PC-9 (cell line): ENCODE data around the gene ALOX12. TPM values are rescaled to one million over a fixed set of nuclear protein-coding genes. Genes with fewer than 3 reads are reported as not detected.

Experiments
- BruUV-seq: library from RNA; stranded (reverse); fragments of 400-500 nt; replicated peaks from 2 replicates; lab custom pipeline; 2021; lab: Mats Ljungman, UMichigan
- CTCF ChIA-PET: fragments of 300-600 bp; sonication (Branson Sonifier 250); formaldehyde crosslinking; loops from one replicate; lab custom pipeline; 2022; ENCODE audit warnings: antibody characterized with exemption; lab: Charles Lee
- POLR2A ChIA-PET: fragments of 300-600 bp; sonication (Branson Sonifier 250); formaldehyde crosslinking; loops from one replicate; lab custom pipeline; 2022; ENCODE audit warnings: antibody characterized with exemption; ENCODE audit not compliant: unreplicated experiment; lab: Charles Lee
- DNase-seq, 2 experiments: peaks; one replicate each; pipeline versions ENCODE4 v3.0.0 to v3.0.0-alpha.2; 2015 to 2022; ENCODE audit warnings: mixed read lengths in 1 of 2
- H2AFZ ChIP-seq: fragments of 200-600 bp; sonication (generic); 2 replicates; pipeline ENCODE4 v1.8.1; 2017; ENCODE audit warnings: antibody characterized with exemption
- H3F3A ChIP-seq: fragments of 200-600 bp; sonication (generic); 2 replicates; pipeline ENCODE4 v1.8.1; 2017; ENCODE audit warnings: antibody characterized with exemption, mild to moderate bottlenecking, low read depth; ENCODE audit not compliant: insufficient read depth
- H3K27ac ChIP-seq: fragments of 200-600 bp; sonication (generic); 2 replicates; pipeline ENCODE4 v1.6.1; 2016; ENCODE audit warnings: mixed run types
- H3K27me3 ChIP-seq: fragments of 200-600 bp; sonication (generic); 2 replicates; pipeline ENCODE4 v1.6.1; 2016; ENCODE audit warnings: low read depth, mixed run types; ENCODE audit not compliant: insufficient read depth
- H3K36me3 ChIP-seq: fragments of 200-600 bp; sonication (generic); 2 replicates; pipeline ENCODE4 v1.6.1; 2016; ENCODE audit warnings: low read depth, mixed run types
- H3K4me1 ChIP-seq: fragments of 200-600 bp; sonication (generic); replicated peaks from 2 replicates; pipeline ENCODE4 v1.6.1; 2016; ENCODE audit warnings: mixed run types; ENCODE audit not compliant: insufficient read depth
- H3K4me2 ChIP-seq: fragments of 200-600 bp; sonication (generic); 2 replicates; pipeline ENCODE4 v1.6.1; 2017; ENCODE audit warnings: mixed run types
- H3K4me3 ChIP-seq: fragments of 200-600 bp; sonication (generic); 2 replicates; pipeline ENCODE4 v1.6.1; 2016; ENCODE audit warnings: mixed run types
- H3K79me2 ChIP-seq: fragments of 200-600 bp; sonication (generic); 2 replicates; pipeline ENCODE4 v1.6.1; 2017; ENCODE audit warnings: low read depth, mixed run types
- H3K9me2 ChIP-seq: fragments of 200-600 bp; sonication (generic); 2 replicates; pipeline ENCODE4 v1.8.1; 2017; ENCODE audit warnings: mild to moderate bottlenecking; ENCODE audit not compliant: insufficient read depth
- H3K9me3 ChIP-seq: fragments of 200-600 bp; sonication (generic); 2 replicates; pipeline ENCODE4 v1.8.1; 2016; ENCODE audit warnings: low read depth; ENCODE audit not compliant: insufficient read depth
- H4K20me1 ChIP-seq: fragments of 200-600 bp; sonication (generic); 2 replicates; pipeline ENCODE4 v1.8.1; 2017; ENCODE audit not compliant: insufficient read depth
- CTCF ChIP-seq: fragments of 200-600 bp; sonication (generic); conservative IDR thresholded peaks from 2 replicates; pipeline ENCODE4 v1.6.1; 2017; ENCODE audit warnings: mixed run types, antibody characterized with exemption, mild to moderate bottlenecking, moderate library complexity
- EZH2 ChIP-seq: fragments of 200-600 bp; sonication (generic); IDR thresholded peaks from 2 replicates; pipeline ENCODE4 v1.8.0; 2017; ENCODE audit warnings: antibody characterized with exemption, low read depth
- intact Hi-C: fragments of 100-400 bp; cut with micrococcal nuclease; formaldehyde crosslinking; loops from one replicate; pipeline ENCODE4 v1.10.0; 2022; ENCODE audit not compliant: unreplicated experiment
- total RNA-seq: library from RNA; stranded (reverse); gene quantifications from 2 replicates; pipeline ENCODE4 v1.2.3, GENCODE V29; 2021

The ALOX12 gene
- total RNA-seq, 1 experiment from 2014 or later = not detected

- Histone ChIP-seq H3K79me2 (peaks cover 61% of the 10 kb centered on the region), H3F3A (peaks cover 31% of the 10 kb centered on the region), H3K27ac (no peak overlapping the region), H2AFZ (no peak overlapping the region), H3K4me2 (no peak overlapping the region), H3K9me2 (no peaks in the 10 kb centered on the region), H3K27me3 (no peaks in the 10 kb centered on the region), H3K4me1 (peaks cover 15% of the 10 kb centered on the region), H3K36me3 (peaks cover 13% of the 10 kb centered on the region), H3K4me3 (no peak overlapping the region), H4K20me1 (peaks cover 35% of the 10 kb centered on the region), H3K9me3 (no peaks in the 10 kb centered on the region)
- ChIA-PET CTCF (interaction anchor here (0.6 kb wide), 1 partner anchor 343 kb away, joined by 11 read pairs; no protein-coding TSS in a partner anchor), POLR2A (no interaction called here)
- intact Hi-C loops = no loop called here
- DNase-seq = no peak
- no peak for TF ChIP-seq CTCF
- TF ChIP-seq EZH2 = no peak
- BruUV-seq = no TSS peak
Observed at GRCh38 chr17:7007143-7007542, 11.3 kb downstream of the ALOX12 start.

GRCh38 chr17:7010523-7010922, 14.7 kb downstream of the ALOX12 start:
- Histone ChIP-seq H4K20me1 (peaks cover 17% of the 10 kb centered on the region), H3K27ac (no peak overlapping the region), H3F3A (peaks cover 37% of the 10 kb centered on the region), H2AFZ (no peak overlapping the region), H3K4me1 (peaks cover 19% of the 10 kb centered on the region), H3K27me3 (no peaks in the 10 kb centered on the region), H3K36me3 (no peaks in the 10 kb centered on the region), H3K4me3 (peak overlapping the region; percentile 97), H3K4me2 (peak overlapping the region; percentile 97), H3K79me2 (peaks cover 71% of the 10 kb centered on the region), H3K9me2 (no peaks in the 10 kb centered on the region), H3K9me3 (no peaks in the 10 kb centered on the region)
- ChIA-PET POLR2A (interaction anchor here (0.6 kb wide), 1 partner anchor 509 kb away, joined by 3 read pairs; no protein-coding TSS in a partner anchor), CTCF (interaction anchor here (0.5 to 0.6 kb wide), 2 partner anchors 14 to 100 kb away, joined by 3 to 8 read pairs; no protein-coding TSS in a partner anchor)
- intact Hi-C loops = no loop called here
- TF ChIP-seq EZH2 = no peak
- TF ChIP-seq CTCF = no peak
- DNase-seq = no peak
- BruUV-seq = no TSS peak

- CTCF ChIA-PET = interaction anchor here (0.6 kb wide), 1 partner anchor 101 kb away, joined by 8 read pairs; no protein-coding TSS in a partner anchor
- intact Hi-C loops = no loop called here
Observed at GRCh38 chr17:7011415-7011814, 15.6 kb downstream of the ALOX12 start.

More at GRCh38 chr17:7011415-7011814, 15.6 kb downstream of the ALOX12 start:
- POLR2A ChIA-PET = no interaction called here
- H3F3A ChIP-seq = peaks cover 44% of the 10 kb centered on the region
- peaks cover 17% of the 10 kb centered on the region for H4K20me1 ChIP-seq
- no peaks in the 10 kb centered on the region for H3K27me3 ChIP-seq
- H3K4me2 ChIP-seq = peak overlapping the region; percentile 97
- DNase-seq = no peak
- H3K9me3 ChIP-seq = no peaks in the 10 kb centered on the region
- H3K9me2 ChIP-seq = no peaks in the 10 kb centered on the region
- TF ChIP-seq CTCF (no peak), EZH2 (no peak)
- BruUV-seq = TSS peak; percentile 32
- H3K36me3 ChIP-seq = no peaks in the 10 kb centered on the region
- H3K27ac ChIP-seq = peak overlapping the region; percentile 81
- H3K4me3 ChIP-seq = peak overlapping the region; percentile 97
- peaks cover 71% of the 10 kb centered on the region for H3K79me2 ChIP-seq
- peak overlapping the region; percentile 83; the same call in 1 of the 2 replicates for H2AFZ ChIP-seq
- peaks cover 21% of the 10 kb centered on the region for H3K4me1 ChIP-seq
